WERI-Rb-1 (cell line): ENCODE measurements around the gene PPM1D.

Source experiments
- DNase-seq: peaks from one replicate; pipeline ENCODE4 v3.0.0-alpha.2; 2020
- H3K27ac ChIP-seq: fragments of 250-450 bp; sonication (Bioruptor Pico); 2 replicates; pipeline ENCODE4 v1.5.1; 2020; ENCODE audit warnings: mild to moderate bottlenecking, moderate library complexity
- H3K27me3 ChIP-seq: fragments of 250-450 bp; sonication (Bioruptor Pico); 2 replicates; pipeline ENCODE4 v1.5.1; 2021; ENCODE audit warnings: mild to moderate bottlenecking, low read depth, moderate library complexity; ENCODE audit not compliant: insufficient read depth, severe bottlenecking
- H3K36me3 ChIP-seq: fragments of 250-450 bp; sonication (Bioruptor Pico); 2 replicates; pipeline ENCODE4 v1.5.1; 2020; ENCODE audit warnings: mild to moderate bottlenecking, moderate library complexity
- H3K4me3 ChIP-seq: 2 replicates; pipeline ENCODE4 v1.5.1; 2011; ENCODE audit warnings: low read depth, mild to moderate bottlenecking, control low read depth, low read length
- H3K9me3 ChIP-seq: fragments of 250-450 bp; sonication (Bioruptor Pico); 2 replicates; pipeline ENCODE4 v1.5.1; 2021; ENCODE audit warnings: mild to moderate bottlenecking, moderate library complexity; ENCODE audit not compliant: severe bottlenecking
- TF ChIP-seq, protein P1 (sequence below): IDR thresholded peaks from 2 replicates; pipeline ENCODE4 v1.5.1; 2011; ENCODE audit warnings: low read depth, mild to moderate bottlenecking, control low read depth, inconsistent platforms, low read length

Gene PPM1D

DNA sequence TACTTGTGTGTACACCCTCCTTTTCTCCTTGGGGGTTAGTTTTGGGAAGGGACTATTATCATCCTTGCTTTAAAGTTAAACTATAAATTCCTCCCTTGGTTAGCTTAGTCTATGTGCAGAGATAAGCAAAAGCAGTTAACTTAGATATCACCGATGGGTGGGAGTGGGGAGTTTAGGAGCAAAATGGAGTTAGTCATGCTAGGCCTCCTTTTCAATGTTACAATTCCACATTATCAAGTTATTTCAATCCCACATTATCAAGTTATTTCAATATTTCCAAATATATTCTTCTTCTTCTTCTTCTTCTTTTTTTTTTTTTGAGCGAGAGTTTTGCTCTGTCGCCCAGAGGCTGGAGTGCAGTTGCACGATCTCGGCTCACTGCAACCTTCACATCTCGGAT, 76.0 kb downstream of the PPM1D start:
- no peak overlapping the region for H3K4me3 ChIP-seq
- no peak for DNase-seq
- H3K27ac ChIP-seq: no peak overlapping the region
- no peaks in the 10 kb centered on the region for H3K36me3 ChIP-seq
- H3K9me3 ChIP-seq: peaks cover 4% of the 10 kb centered on the region
- TF ChIP-seq, protein P1, sequence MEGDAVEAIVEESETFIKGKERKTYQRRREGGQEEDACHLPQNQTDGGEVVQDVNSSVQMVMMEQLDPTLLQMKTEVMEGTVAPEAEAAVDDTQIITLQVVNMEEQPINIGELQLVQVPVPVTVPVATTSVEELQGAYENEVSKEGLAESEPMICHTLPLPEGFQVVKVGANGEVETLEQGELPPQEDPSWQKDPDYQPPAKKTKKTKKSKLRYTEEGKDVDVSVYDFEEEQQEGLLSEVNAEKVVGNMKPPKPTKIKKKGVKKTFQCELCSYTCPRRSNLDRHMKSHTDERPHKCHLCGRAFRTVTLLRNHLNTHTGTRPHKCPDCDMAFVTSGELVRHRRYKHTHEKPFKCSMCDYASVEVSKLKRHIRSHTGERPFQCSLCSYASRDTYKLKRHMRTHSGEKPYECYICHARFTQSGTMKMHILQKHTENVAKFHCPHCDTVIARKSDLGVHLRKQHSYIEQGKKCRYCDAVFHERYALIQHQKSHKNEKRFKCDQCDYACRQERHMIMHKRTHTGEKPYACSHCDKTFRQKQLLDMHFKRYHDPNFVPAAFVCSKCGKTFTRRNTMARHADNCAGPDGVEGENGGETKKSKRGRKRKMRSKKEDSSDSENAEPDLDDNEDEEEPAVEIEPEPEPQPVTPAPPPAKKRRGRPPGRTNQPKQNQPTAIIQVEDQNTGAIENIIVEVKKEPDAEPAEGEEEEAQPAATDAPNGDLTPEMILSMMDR: no peak
- H3K27me3 ChIP-seq: no peaks in the 10 kb centered on the region

DNA sequence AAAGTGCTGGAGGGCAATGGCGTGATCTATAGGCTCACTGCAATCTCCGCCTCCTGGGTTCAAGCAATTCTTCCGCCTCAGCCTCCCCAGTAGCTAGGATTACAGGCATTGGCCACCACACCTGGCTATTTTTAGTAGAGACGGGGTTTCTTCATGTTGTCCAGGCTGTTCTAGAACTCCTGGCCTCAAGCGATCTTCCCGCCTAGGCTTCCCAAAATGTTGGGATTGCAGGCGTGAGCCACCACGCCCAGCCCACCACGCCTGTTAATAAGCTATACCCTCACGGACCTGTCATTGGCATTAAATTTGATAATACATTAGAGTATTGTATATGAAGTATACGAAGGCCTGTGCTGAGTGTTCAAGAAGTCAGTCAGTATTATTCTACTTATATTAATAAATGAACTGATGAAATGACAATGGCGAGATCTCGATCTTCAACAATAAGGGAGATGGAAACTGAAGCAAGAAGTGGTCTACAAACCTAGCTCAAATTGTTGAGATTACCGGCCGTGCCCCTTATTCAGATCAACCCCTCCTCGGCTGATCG, 76.8 kb downstream of the PPM1D start:
- TF ChIP-seq, protein P1: no peak
- Histone ChIP-seq H3K36me3 (no peaks in the 10 kb centered on the region), H3K27me3 (no peaks in the 10 kb centered on the region), H3K4me3 (peak overlapping the region; percentile 81), H3K27ac (peak overlapping the region; percentile 14), H3K9me3 (peaks cover 4% of the 10 kb centered on the region)
- DNase-seq: no peak

DNA sequence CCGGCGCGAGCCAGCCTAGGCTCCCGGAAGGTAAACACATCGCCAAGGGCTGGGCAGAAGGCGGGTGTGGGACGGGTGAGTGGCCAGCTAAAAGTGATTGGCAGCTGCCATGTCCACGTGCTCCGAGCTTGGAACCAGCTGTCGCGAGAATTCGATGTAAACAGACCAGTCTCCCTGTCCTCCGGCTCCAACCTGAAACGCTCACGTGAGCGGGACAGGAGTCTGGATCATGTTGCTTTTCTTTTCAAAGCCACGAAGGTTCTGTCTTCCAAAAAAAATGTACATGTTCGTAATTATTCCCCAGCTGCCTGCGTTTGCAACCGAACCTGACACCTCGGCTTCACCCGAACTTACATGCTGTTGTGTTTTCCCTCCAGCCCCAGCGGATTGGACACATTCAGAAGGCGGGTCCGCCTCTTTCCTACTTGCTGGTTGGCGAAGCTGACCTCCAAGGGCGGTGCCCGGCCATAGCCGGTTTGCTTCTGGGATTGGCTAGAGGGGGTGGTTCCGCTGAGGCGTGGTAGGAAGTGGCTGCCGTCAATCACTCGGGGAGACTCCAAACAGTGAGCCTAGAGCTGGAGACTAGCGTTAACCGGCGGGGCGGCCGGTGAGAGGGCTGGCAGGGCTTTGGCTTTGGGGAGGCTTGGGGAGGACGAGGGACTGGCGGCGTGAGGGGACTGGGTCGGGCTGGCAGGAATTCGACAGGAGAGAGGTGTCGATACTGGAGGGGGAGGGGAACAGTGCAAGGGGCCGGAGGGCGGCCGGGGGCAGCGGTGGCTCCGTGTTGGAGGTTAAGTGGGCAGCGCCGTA, 77.5 kb downstream of the PPM1D start, which contains the start of gene BCAS3:
Gene BCAS3 (plus strand): TSS at position 544 of the 810 bp plus-strand sequence.
- Histone ChIP-seq H3K36me3 (no peaks in the 10 kb centered on the region), H3K9me3 (peaks cover 4% of the 10 kb centered on the region), H3K4me3 (peak within 1 kb of the TSS; percentile 81), H3K27me3 (no peaks in the 10 kb centered on the region), H3K27ac (peak within 1 kb of the TSS; percentile 57)
- DNase-seq: peak; percentile 100
- TF ChIP-seq, protein P1: no peak

DNA sequence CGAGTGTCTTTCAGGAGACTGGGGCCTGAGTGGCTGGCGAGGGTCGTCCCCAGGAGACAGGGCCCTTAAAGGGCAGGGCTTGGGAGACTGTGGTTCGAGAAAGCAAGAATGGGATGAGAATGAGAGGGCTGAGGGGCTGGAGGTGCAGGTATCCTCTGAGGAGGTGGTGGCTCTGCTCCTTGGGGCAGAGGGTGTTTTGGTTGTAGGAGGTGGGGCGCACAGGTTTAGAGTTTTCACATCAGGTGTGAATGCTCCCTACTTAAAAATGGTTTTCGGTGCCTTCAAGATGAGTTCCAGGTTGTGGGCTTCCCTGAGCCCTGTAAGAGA, 78.1 kb downstream of the PPM1D start:
- DNase-seq: no peak
- Histone ChIP-seq H3K4me3 (peak overlapping the region; percentile 81), H3K9me3 (peaks cover 4% of the 10 kb centered on the region), H3K27ac (peak overlapping the region; percentile 44), H3K36me3 (no peaks in the 10 kb centered on the region), H3K27me3 (no peaks in the 10 kb centered on the region)
- TF ChIP-seq, protein P1: no peak

DNA sequence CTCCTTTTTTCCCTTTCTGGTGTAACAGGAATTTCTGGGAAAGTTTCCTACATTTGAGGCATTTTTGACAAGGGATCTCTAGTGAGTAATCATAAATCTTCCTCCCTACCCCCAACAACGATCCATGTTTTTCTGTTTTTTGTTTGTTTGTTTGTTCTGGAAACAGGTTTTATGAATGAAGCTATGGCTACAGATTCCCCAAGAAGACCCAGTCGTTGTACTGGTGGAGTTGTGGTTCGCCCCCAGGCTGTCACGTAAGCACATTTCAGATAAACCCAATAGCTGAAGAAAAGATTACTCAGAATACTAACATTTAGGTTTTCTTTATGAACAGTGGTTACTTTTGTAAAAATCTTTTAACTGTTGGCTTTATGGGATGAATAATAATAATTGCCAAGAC, 79.3 kb downstream of the PPM1D start:
- Histone ChIP-seq H3K4me3 (no peak overlapping the region), H3K27me3 (no peaks in the 10 kb centered on the region), H3K27ac (no peak overlapping the region), H3K9me3 (peaks cover 3% of the 10 kb centered on the region), H3K36me3 (no peaks in the 10 kb centered on the region)
- TF ChIP-seq, protein P1: no peak
- no peak for DNase-seq
